Parathyroid adenoma (tissue), 2 donors: ENCODE results near the gene SLC8A1.

ENCODE experiments used
- H2AFZ ChIP-seq: fragments of 300-600 bp; sonication (generic); one replicate; pipeline ENCODE4 v1.7.0; 2017; ENCODE audit warnings: antibody characterized with exemption, mild to moderate bottlenecking
- H3K27ac ChIP-seq: fragments of 300-600 bp; sonication (generic); one replicate; pipeline ENCODE4 v1.7.0; 2017
- H3K27me3 ChIP-seq: fragments of 300-600 bp; sonication (generic); one replicate; pipeline ENCODE4 v1.7.0; 2017; ENCODE audit warnings: low read length; ENCODE audit not compliant: control insufficient read depth, insufficient read depth
- H3K36me3 ChIP-seq: fragments of 300-600 bp; sonication (generic); one replicate; pipeline ENCODE4 v1.7.0; 2017; ENCODE audit warnings: low read length; ENCODE audit not compliant: control insufficient read depth, insufficient read depth
- H3K4me1 ChIP-seq: fragments of 300-600 bp; sonication (generic); one replicate; pipeline ENCODE4 v1.7.0; 2017; ENCODE audit warnings: control low read depth
- H3K4me2 ChIP-seq: fragments of 300-600 bp; sonication (generic); one replicate; pipeline ENCODE4 v1.7.0; 2017; ENCODE audit warnings: low read length
- H3K4me3 ChIP-seq: fragments of 300-600 bp; sonication (generic); one replicate; pipeline ENCODE4 v1.7.0; 2017; ENCODE audit warnings: low read depth, low read length
- H3K79me2 ChIP-seq: fragments of 300-600 bp; sonication (generic); one replicate; pipeline ENCODE4 v1.7.0; 2017; ENCODE audit warnings: control low read depth
- H3K9ac ChIP-seq: fragments of 300-600 bp; sonication (generic); one replicate; pipeline ENCODE4 v1.7.0; 2017; ENCODE audit warnings: mild to moderate bottlenecking
- H3K9me3 ChIP-seq: fragments of 300-600 bp; sonication (generic); one replicate; pipeline ENCODE4 v1.7.0; 2017; ENCODE audit warnings: low read length; ENCODE audit not compliant: control insufficient read depth
- TF ChIP-seq, protein P1 (sequence below): fragments of 300-600 bp; sonication (generic); IDR thresholded peaks from one replicate; pipeline ENCODE4 v1.7.0; 2017; ENCODE audit warnings: antibody characterized with exemption, mild to moderate bottlenecking
- donor health status: primary hyperparathyroidism.

SLC8A1 gene

DNA sequence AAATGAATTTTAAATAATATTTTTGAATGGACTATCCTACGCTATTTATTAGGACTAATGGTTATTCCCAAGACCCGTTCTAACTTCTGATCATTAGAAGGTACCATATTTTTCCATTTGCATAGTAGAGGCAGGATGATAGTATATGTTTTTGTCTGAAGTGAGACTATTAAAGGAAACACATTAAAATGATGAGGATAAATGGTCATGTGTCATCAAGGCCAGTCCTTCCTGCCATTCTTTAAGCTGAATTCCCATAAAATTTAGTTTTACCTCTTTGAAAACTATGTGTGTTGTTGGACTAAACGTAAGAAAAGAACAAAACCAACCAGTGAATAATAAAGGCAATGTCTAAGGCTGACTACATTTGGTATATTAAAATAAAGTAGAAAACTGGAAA, 121.8 kb downstream of the SLC8A1 start:
- Histone ChIP-seq H3K27me3 (no peaks in the 10 kb centered on the region), H3K27ac (no peak overlapping the region), H3K4me2 (no peak overlapping the region), H3K9me3 (no peaks in the 10 kb centered on the region), H2AFZ (no peak overlapping the region), H3K4me3 (no peak overlapping the region), H3K4me1 (no peaks in the 10 kb centered on the region), H3K9ac (no peak overlapping the region), H3K79me2 (no peaks in the 10 kb centered on the region), H3K36me3 (no peaks in the 10 kb centered on the region)
- TF ChIP-seq, protein P1, sequence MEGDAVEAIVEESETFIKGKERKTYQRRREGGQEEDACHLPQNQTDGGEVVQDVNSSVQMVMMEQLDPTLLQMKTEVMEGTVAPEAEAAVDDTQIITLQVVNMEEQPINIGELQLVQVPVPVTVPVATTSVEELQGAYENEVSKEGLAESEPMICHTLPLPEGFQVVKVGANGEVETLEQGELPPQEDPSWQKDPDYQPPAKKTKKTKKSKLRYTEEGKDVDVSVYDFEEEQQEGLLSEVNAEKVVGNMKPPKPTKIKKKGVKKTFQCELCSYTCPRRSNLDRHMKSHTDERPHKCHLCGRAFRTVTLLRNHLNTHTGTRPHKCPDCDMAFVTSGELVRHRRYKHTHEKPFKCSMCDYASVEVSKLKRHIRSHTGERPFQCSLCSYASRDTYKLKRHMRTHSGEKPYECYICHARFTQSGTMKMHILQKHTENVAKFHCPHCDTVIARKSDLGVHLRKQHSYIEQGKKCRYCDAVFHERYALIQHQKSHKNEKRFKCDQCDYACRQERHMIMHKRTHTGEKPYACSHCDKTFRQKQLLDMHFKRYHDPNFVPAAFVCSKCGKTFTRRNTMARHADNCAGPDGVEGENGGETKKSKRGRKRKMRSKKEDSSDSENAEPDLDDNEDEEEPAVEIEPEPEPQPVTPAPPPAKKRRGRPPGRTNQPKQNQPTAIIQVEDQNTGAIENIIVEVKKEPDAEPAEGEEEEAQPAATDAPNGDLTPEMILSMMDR = no peak

DNA sequence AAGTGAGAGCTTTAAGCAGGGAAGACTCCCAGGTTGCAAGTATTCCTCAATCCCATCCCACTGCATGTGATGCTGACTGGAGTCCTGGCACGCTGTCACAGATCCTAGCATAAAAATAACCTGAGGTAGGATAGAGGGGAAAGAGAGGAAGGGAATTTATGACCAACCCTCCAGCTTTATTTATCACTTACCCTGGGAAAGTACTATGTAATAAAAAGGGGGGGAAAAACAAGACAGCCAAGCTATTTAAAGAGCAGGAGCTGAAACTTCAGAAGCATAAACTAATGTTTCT, 122.2 kb downstream of the SLC8A1 start:
- Histone ChIP-seq H2AFZ (no peak overlapping the region), H3K4me2 (no peak overlapping the region), H3K27ac (no peak overlapping the region), H3K27me3 (no peaks in the 10 kb centered on the region), H3K36me3 (no peaks in the 10 kb centered on the region), H3K4me1 (no peaks in the 10 kb centered on the region), H3K9me3 (no peaks in the 10 kb centered on the region), H3K4me3 (no peak overlapping the region), H3K79me2 (no peaks in the 10 kb centered on the region), H3K9ac (no peak overlapping the region)
- TF ChIP-seq, protein P1 = no peak

DNA sequence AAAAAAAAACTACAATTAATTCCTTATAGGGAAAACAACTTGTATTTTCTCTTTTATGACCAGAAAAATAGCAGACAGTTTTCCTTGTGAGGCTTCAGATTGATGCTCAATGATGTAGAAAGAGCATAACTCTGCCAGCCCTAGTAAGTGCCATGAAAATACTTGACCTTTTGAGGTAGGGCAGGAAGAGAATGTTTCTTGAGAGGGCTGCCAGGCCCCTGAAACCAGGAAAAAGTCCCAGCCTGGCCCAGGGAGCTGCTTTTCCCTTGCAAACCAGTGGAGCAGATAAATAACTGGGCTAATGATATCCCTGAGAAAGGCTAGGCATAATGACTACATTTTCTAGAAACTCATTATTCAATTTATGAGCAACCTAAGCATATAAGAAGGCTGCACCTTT, 126.8 kb downstream of the SLC8A1 start:
- Histone ChIP-seq H3K9me3 (no peaks in the 10 kb centered on the region), H3K79me2 (no peaks in the 10 kb centered on the region), H2AFZ (no peak overlapping the region), H3K9ac (no peak overlapping the region), H3K4me2 (no peak overlapping the region), H3K27me3 (no peaks in the 10 kb centered on the region), H3K27ac (no peak overlapping the region), H3K4me3 (no peak overlapping the region), H3K36me3 (no peaks in the 10 kb centered on the region), H3K4me1 (no peaks in the 10 kb centered on the region)
- TF ChIP-seq, protein P1 = no peak

DNA sequence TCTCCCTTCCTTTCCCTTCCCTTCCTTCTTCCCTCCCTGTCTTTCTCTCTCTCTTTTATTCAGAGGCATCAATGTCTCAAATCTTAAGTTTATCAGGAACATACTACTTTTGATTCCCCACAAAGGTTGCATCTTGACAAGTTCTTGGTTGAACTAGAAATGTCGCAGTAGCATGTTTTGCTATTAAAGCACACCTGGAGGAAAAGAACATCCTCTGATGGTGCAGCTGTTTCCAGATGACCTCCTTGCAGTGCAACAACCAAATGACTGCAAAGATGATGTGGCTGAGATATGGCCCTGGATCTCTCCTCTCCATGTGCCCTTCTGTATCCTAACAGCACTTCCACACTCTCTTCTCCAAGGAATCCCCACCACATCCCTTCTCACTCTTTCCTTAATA, 127.2 kb downstream of the SLC8A1 start:
- Histone ChIP-seq H3K4me3 (no peak overlapping the region), H3K4me2 (no peak overlapping the region), H3K27ac (no peak overlapping the region), H3K9me3 (no peaks in the 10 kb centered on the region), H3K9ac (no peak overlapping the region), H3K79me2 (no peaks in the 10 kb centered on the region), H3K4me1 (no peaks in the 10 kb centered on the region), H2AFZ (no peak overlapping the region), H3K36me3 (no peaks in the 10 kb centered on the region), H3K27me3 (no peaks in the 10 kb centered on the region)
- TF ChIP-seq, protein P1 = no peak

DNA sequence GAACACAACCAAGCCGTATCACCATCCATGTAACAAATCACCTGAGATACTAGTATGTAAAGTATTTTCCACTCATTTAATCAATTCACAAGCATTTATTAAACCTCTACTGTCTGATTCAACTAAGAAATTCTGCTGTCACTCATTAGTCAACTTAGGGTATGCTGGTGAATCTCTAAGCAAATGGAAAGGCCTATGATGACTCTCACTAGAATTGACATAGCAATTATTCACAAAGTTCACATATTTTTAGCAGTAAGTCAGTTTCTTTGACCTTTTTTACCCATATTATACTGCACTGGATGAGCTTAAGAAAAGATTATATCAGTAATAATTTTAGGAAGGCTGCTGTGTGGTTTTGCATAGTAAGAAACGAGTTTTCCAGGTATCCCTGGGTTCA, 130.1 kb downstream of the SLC8A1 start:
- no peak overlapping the region for H3K9ac ChIP-seq
- no peak overlapping the region for H3K4me3 ChIP-seq
- TF ChIP-seq, protein P1 = no peak
- H3K27ac ChIP-seq = no peak overlapping the region
- H3K4me2 ChIP-seq = no peak overlapping the region
- no peaks in the 10 kb centered on the region for H3K9me3 ChIP-seq
- H3K79me2 ChIP-seq = no peaks in the 10 kb centered on the region
- H3K27me3 ChIP-seq = no peaks in the 10 kb centered on the region
- H2AFZ ChIP-seq = no peak overlapping the region
- H3K36me3 ChIP-seq = no peaks in the 10 kb centered on the region
- H3K4me1 ChIP-seq = no peaks in the 10 kb centered on the region
